Stomach (tissue), 9 donors: ENCODE measurements around the gene TRABD2B. TPM values are rescaled to one million over a fixed set of nuclear protein-coding genes. Genes with fewer than 3 reads are reported as not detected.
A peak's percentile ranks its signal among the peaks of the same experiment; 100 is the strongest.

Experiments used
- DNase-seq, 2 donors: peaks; one replicate each; pipeline versions ENCODE4 v3.0.0 to v3.0.0-alpha.2; 2013 to 2019
- H3K27ac ChIP-seq, 5 donors: fragments of 200-600 bp in 4 of 5; sonication (generic) in 4 of 5; one replicate each; pipeline ENCODE4 v1.5.1; 2013 to 2019; ENCODE audit warnings: mild to moderate bottlenecking in 1 of 5, moderate library complexity in 1 of 5
- H3K27me3 ChIP-seq, 3 donors: fragments of 200-600 bp; sonication (generic); one replicate each; pipeline ENCODE4 v1.5.1; 2017 to 2019; ENCODE audit warnings: mixed run types in 1 of 3
- H3K36me3 ChIP-seq, 4 donors: fragments of 200-600 bp; sonication (generic); 1 replicate in 3 of 4; 2 replicates in 1 of 4; pipeline ENCODE4 v1.5.1; 2016 to 2019
- H3K4me1 ChIP-seq, 4 donors: fragments of 200-600 bp; sonication (generic); one replicate each; pipeline ENCODE4 v1.5.1; 2016 to 2019
- H3K4me3 ChIP-seq, 4 donors: fragments of 200-600 bp; sonication (generic) in 3 of 4; one replicate each; pipeline ENCODE4 v1.5.1; 2016 to 2019; ENCODE audit warnings: mild to moderate bottlenecking in 1 of 4
- H3K9me3 ChIP-seq, 4 donors: fragments of 200-600 bp; sonication (generic); one replicate each; pipeline ENCODE4 v1.5.1; 2016 to 2019
- CTCF ChIP-seq, 7 experiments: fragments of 450-650 bp in 4 of 7; fragments of 200-600 bp in 3 of 7; sonication (generic) in 3 of 7; IDR thresholded peaks; one replicate each; pipeline ENCODE4 v1.5.1; 2016 to 2019; ENCODE audit warnings: antibody characterized with exemption in 7 of 7, control low read depth in 2 of 7, mild to moderate bottlenecking in 1 of 7
- EP300 ChIP-seq: sonication (generic); formaldehyde crosslinking; IDR thresholded peaks from one replicate; pipeline ENCODE4 v1.6.1; 2017; ENCODE audit warnings: antibody characterized with exemption
- POLR2A ChIP-seq, 4 donors: fragments of 450-650 bp; IDR thresholded peaks; one replicate each; pipeline ENCODE4 v1.6.1; 2016; ENCODE audit warnings: antibody characterized with exemption in 4 of 4, control low read depth in 2 of 4, mild to moderate bottlenecking in 1 of 4, moderate library complexity in 1 of 4
- POLR2AphosphoS5 ChIP-seq, 3 donors: sonication (generic); formaldehyde crosslinking; IDR thresholded peaks; one replicate each; pipeline ENCODE4 v1.6.1; 2016; ENCODE audit warnings: antibody characterized with exemption in 3 of 3
- WGBS, 5 donors: extraction: QIAGEN DNeasy Blood & Tissue Kit in 3 of 5; methylation state at CpG; one replicate each; pipeline versions ENCODE4 v1.1.5 to v1.1.7; 2013 to 2018; 5-methylcytosine and 5-hydroxymethylcytosine counted together
- intact Hi-C: fragments of 100-400 bp; cut with DNase I; formaldehyde crosslinking; loops from one replicate; pipeline ENCODE4 v1.15.1; 2023; ENCODE audit warnings: low total_unique reads
- polyA plus RNA-seq, 3 donors: library from polyadenylated mRNA; stranded (reverse); fragments of 200-250 nt; gene quantifications; one replicate each; pipeline ENCODE4 v1.2.3, GENCODE V29; 2013
- total RNA-seq, 5 donors: library from RNA; depleted of rRNA; stranded (reverse); fragments of >200 nt; gene quantifications; one replicate each; pipeline versions ENCODE4 v1.1.0 to v1.2.3, GENCODE V29; 2014 to 2016
- donor health status: healthy with polysubstance abuse.
- donor health status: Bipolar disorder and iron deficiency.
- donor health status: healthy.

Gene TRABD2B
- total and polyA plus RNA-seq, 8 donors = 0.31 to 2.0 (median 0.93) TPM; not detected in 1

DNA sequence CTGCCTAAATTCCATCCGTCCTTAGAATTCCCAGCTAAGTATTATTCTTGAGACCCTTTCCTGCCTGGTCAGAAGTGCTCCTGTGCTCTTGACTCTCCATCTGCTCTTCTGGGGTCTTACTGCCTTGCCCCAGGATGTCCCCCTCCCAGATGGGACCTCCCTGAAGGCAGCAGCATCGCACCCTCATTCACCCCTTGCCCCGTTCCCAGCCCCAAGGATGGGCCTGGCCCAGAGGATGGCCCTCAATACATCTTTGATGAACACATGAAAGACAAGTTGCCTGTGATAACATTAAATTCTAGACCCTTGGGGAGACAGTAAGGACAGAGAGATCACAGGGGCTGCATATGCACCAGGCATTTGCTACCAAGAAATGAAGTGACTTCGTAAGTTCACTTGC is 167.2 kb downstream of the TRABD2B start:
- Histone ChIP-seq H3K4me3 (no peak overlapping the region), H3K9me3 (peaks cover 0 to 5% (median 2%) of the 10 kb centered on the region in 4 donors), H3K27me3 (no peaks in the 10 kb centered on the region), H3K4me1 (peaks cover 0 to 14% (median 6%) of the 10 kb centered on the region in 4 donors), H3K27ac (no peak overlapping the region), H3K36me3 (no peaks in the 10 kb centered on the region)
- TF ChIP-seq CTCF (IDR thresholded peaks at IDR 0.05) (no peak), POLR2AphosphoS5 (IDR thresholded peaks at IDR 0.05) (no peak), POLR2A (IDR thresholded peaks at IDR 0.05) (no peak)
- DNase-seq = no peak
- 69 to 82% (median 72%) methylated on average over 4 of the region's 4 CpGs for WGBS, 5 donors
- intact Hi-C loops = no loop called here

GRCh38 chr1:47828978-47829377 is 168.2 kb downstream of the TRABD2B start:
- 75 to 90% (median 78%) methylated on average over 2 of the region's 2 CpGs for WGBS, 5 donors
- no peaks in the 10 kb centered on the region for H3K27me3 ChIP-seq
- intact Hi-C loops = no loop called here
- DNase-seq = no peak
- peaks cover 0 to 14% (median 6%) of the 10 kb centered on the region in 4 donors for H3K4me1 ChIP-seq
- H3K36me3 ChIP-seq = no peaks in the 10 kb centered on the region
- H3K27ac ChIP-seq = no peak overlapping the region
- peaks cover 0 to 1% (median 0%) of the 10 kb centered on the region in 4 donors for H3K9me3 ChIP-seq
- H3K4me3 ChIP-seq = no peak overlapping the region
- no peak for TF ChIP-seq EP300
- no peak for TF ChIP-seq POLR2A (IDR thresholded peaks at IDR 0.05)
- no peak for TF ChIP-seq POLR2AphosphoS5 (IDR thresholded peaks at IDR 0.05)

GRCh38 chr1:47827109-47827508 is 170.1 kb downstream of the TRABD2B start:
- Histone ChIP-seq H3K27me3 (no peaks in the 10 kb centered on the region), H3K4me3 (no peak overlapping the region), H3K27ac (no peak overlapping the region), H3K36me3 (no peaks in the 10 kb centered on the region), H3K9me3 (no peaks in the 10 kb centered on the region), H3K4me1 (peaks cover 0 to 14% (median 6%) of the 10 kb centered on the region in 4 donors)
- 71 to 90% (median 78%) methylated on average over 6 of the region's 6 CpGs for WGBS, 5 donors
- intact Hi-C loops = no loop called here
- TF ChIP-seq CTCF (IDR thresholded peaks at IDR 0.05) = no peak
- TF ChIP-seq POLR2AphosphoS5 (IDR thresholded peaks at IDR 0.05) = no peak
- no peak for TF ChIP-seq EP300
- no peak for TF ChIP-seq POLR2A (IDR thresholded peaks at IDR 0.05)
- DNase-seq = peak in 1 of 2 donors; percentile 30

DNA sequence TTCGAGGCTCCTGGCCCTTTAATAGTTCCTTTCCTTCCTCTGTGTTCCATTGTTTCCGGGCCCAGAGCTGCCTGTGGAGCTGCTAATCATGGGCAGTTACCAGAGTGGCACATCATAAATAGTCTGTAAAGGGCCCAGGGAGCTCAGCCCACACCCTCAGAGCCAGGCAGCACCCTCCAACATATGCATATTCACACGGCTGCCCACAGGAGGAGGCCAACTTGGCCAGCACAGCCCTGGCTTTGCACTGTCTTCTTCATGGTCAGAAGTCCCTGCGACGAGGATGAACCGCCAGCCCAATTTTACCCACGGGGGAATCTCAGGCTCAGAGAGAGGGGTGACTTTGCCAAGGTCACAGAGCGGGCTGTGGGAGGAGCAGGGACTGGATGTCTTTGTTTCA is 172.5 kb downstream of the TRABD2B start:
- no peak for DNase-seq
- H3K27ac ChIP-seq = no peak overlapping the region
- intact Hi-C loops = no loop called here

More for the DNA sequence above, 172.5 kb downstream of the TRABD2B start:
- no peaks in the 10 kb centered on the region for H3K4me1 ChIP-seq
- no peak overlapping the region for H3K4me3 ChIP-seq
- TF ChIP-seq POLR2A (IDR thresholded peaks at IDR 0.05) (no peak), CTCF (IDR thresholded peaks at IDR 0.05) (no peak), POLR2AphosphoS5 (IDR thresholded peaks at IDR 0.05) (no peak)
- no peaks in the 10 kb centered on the region for H3K36me3 ChIP-seq
- H3K9me3 ChIP-seq = no peaks in the 10 kb centered on the region
- WGBS, 5 donors = 64 to 79% (median 69%) methylated on average over 8 of the region's 8 CpGs
- H3K27me3 ChIP-seq = no peaks in the 10 kb centered on the region
